ENCODE measurements around the gene ULK1. TPM values are rescaled to one million over a fixed set of nuclear protein-coding genes. Genes with fewer than 3 reads are reported as not detected.

ULK1 gene
- total RNA-seq, 2 experiments from 2014 or later = 14.9 to 18.3 TPM

GRCh38 chr12:131904346-131904745 is 9.9 kb downstream of the ULK1 start:
- CTCF ChIA-PET = no interaction called here
- POLR2A ChIA-PET = no interaction called here

GRCh38 chr12:131905081-131905629 is 10.7 kb downstream of the ULK1 start:
- ChIA-PET CTCF (no interaction called here), POLR2A (no interaction called here)

GRCh38 chr12:131905630-131906091 is 11.2 kb downstream of the ULK1 start:
- ChIA-PET CTCF (no interaction called here), POLR2A (no interaction called here)

- POLR2A ChIA-PET = no interaction called here
- CTCF ChIA-PET = no interaction called here
Observed at GRCh38 chr12:131907379-131908091, 13.1 kb downstream of the ULK1 start.

- CTCF ChIA-PET = no interaction called here
- POLR2A ChIA-PET = no interaction called here
Observed at GRCh38 chr12:131908092-131909080, 14.0 kb downstream of the ULK1 start.

- ChIA-PET CTCF (no interaction called here), POLR2A (no interaction called here)
Observed at GRCh38 chr12:131909081-131909751, 14.8 kb downstream of the ULK1 start.

- ChIA-PET CTCF (no interaction called here), POLR2A (no interaction called here)
Observed at GRCh38 chr12:131909752-131910219, 15.4 kb downstream of the ULK1 start.

- POLR2A ChIA-PET = no interaction called here
- CTCF ChIA-PET = no interaction called here
Observed at GRCh38 chr12:131910302-131911027, 16.0 kb downstream of the ULK1 start.

- POLR2A ChIA-PET = no interaction called here
- CTCF ChIA-PET = no interaction called here
Observed at GRCh38 chr12:131911028-131911650, 16.7 kb downstream of the ULK1 start.

GRCh38 chr12:131911851-131912477 is 17.5 kb downstream of the ULK1 start:
- ChIA-PET CTCF (no interaction called here), POLR2A (no interaction called here)

GRCh38 chr12:131912518-131913274 is 18.3 kb downstream of the ULK1 start:
- ChIA-PET POLR2A (interaction anchor here (0.6 kb wide), 1 partner anchor 657 kb away, joined by 3 read pairs; no protein-coding TSS in a partner anchor), CTCF (no interaction called here)

- ChIA-PET POLR2A (no interaction called here), CTCF (no interaction called here)
Observed at GRCh38 chr12:131913666-131914065, 19.2 kb downstream of the ULK1 start.

GRCh38 chr12:131914179-131914702 is 19.8 kb downstream of the ULK1 start:
- CTCF ChIA-PET = no interaction called here
- POLR2A ChIA-PET = no interaction called here

- ChIA-PET POLR2A (interaction anchor here (0.5 kb wide), 1 partner anchor 73 kb away, joined by 6 read pairs; no protein-coding TSS in a partner anchor), CTCF (no interaction called here)
Observed at GRCh38 chr12:131915000-131915689, 20.7 kb downstream of the ULK1 start.

GRCh38 chr12:131915823-131916222 is 21.4 kb downstream of the ULK1 start:
- CTCF ChIA-PET = no interaction called here
- POLR2A ChIA-PET = no interaction called here

GRCh38 chr12:131916306-131917138 is 22.1 kb downstream of the ULK1 start:
- ChIA-PET POLR2A (no interaction called here), CTCF (no interaction called here)
